Kidney (tissue), 14 donors: ENCODE results near the gene ISG20L2. TPM values are rescaled to one million over a fixed set of nuclear protein-coding genes. Genes with fewer than 3 reads are reported as not detected.

ENCODE experiments used
- DNase-seq, 5 donors: peaks; one replicate each; pipeline ENCODE4 v3.0.0-alpha.2; 2013 to 2020
- FAIRE-seq: peaks from 2 replicates; lab custom pipeline; 2012; peaks lifted over from hg19 to GRCh38; lab: Jason Lieb, UNC
- H3K27ac ChIP-seq, 2 donors: one replicate each; pipeline ENCODE4 v1.7.0; 2013; ENCODE audit warnings: low read depth in 2 of 2, low read length in 2 of 2, inconsistent platforms in 1 of 2
- H3K27me3 ChIP-seq: one replicate; pipeline ENCODE4 v1.7.1; 2013; ENCODE audit warnings: low read length, inconsistent platforms; ENCODE audit not compliant: control insufficient read depth, insufficient read depth
- H3K36me3 ChIP-seq, 3 donors: one replicate each; pipeline versions ENCODE4 v1.7.0 to v1.7.1; 2013; ENCODE audit warnings: low read length in 3 of 3, control low read depth in 1 of 3, inconsistent platforms in 1 of 3; ENCODE audit not compliant: insufficient read depth in 3 of 3, control insufficient read depth in 2 of 3
- H3K4me1 ChIP-seq, 3 donors: one replicate each; pipeline versions ENCODE4 v1.7.0 to v1.7.1; 2013; ENCODE audit warnings: low read length in 3 of 3, inconsistent platforms in 1 of 3, low read depth in 1 of 3; ENCODE audit not compliant: control insufficient read depth in 2 of 3, insufficient read depth in 2 of 3
- H3K4me3 ChIP-seq, 3 donors: one replicate each; pipeline versions ENCODE4 v1.7.0 to v1.8.1; 2013; ENCODE audit warnings: low read length in 3 of 3, control low read depth in 1 of 3, inconsistent platforms in 1 of 3
- H3K9ac ChIP-seq, 3 donors: one replicate each; pipeline versions ENCODE4 v1.7.0 to v1.7.1; 2013; ENCODE audit warnings: low read length in 3 of 3, control low read depth in 1 of 3, inconsistent platforms in 1 of 3
- H3K9me3 ChIP-seq, 3 donors: one replicate each; pipeline versions ENCODE4 v1.7.0 to v1.7.1; 2013; ENCODE audit warnings: low read length in 3 of 3, control low read depth in 1 of 3, inconsistent platforms in 1 of 3; ENCODE audit not compliant: control insufficient read depth in 2 of 3, insufficient read depth in 1 of 3
- intact Hi-C: fragments of 100-400 bp; cut with DNase I; formaldehyde crosslinking; loops from one replicate; pipeline ENCODE4 v1.11.1; 2022
- polyA plus RNA-seq: library from polyadenylated mRNA; stranded (reverse); fragments of 350-450 nt; fragmentation: Illumina TruSeq; extraction: RNeasy Lipid Tissue Mini Kit (QIAGEN cat#74804); gene quantifications from one replicate; pipeline ENCODE4 v1.2.3, GENCODE V29; 2014; ENCODE audit warnings: low read depth, low replicate concordance; ENCODE audit not compliant: insufficient read depth
- total RNA-seq: library from RNA; stranded (reverse); fragmentation: NEBNext Ultra II Directional; extraction: Animal tissue kit (Norgen Biotek cat#: 25700); gene quantifications from one replicate; pipeline ENCODE4 v1.2.1, GENCODE V29; 2021
- TF ChIP-seq, protein P1 (sequence below): IDR thresholded peaks from 3 replicates; pipeline ENCODE4 v1.5.1; 2012; ENCODE audit warnings: mild to moderate bottlenecking, moderate library complexity, borderline replicate concordance; ENCODE audit not compliant: insufficient read depth; ENCODE audit errors: extremely low read depth
- donor health status: control.
- donor health status: control.
- donor health status: control.
- donor health status: control.
- donor health status: control.
- donor health status: DM: yes; HTN: yes; CAD: no.
- donor health status: Normal renal cell carcinoma (clear cell type).

ISG20L2 gene
- total and polyA plus RNA-seq, 2 donors from 2014 or later = 13.3 to 23.3 TPM

DNA sequence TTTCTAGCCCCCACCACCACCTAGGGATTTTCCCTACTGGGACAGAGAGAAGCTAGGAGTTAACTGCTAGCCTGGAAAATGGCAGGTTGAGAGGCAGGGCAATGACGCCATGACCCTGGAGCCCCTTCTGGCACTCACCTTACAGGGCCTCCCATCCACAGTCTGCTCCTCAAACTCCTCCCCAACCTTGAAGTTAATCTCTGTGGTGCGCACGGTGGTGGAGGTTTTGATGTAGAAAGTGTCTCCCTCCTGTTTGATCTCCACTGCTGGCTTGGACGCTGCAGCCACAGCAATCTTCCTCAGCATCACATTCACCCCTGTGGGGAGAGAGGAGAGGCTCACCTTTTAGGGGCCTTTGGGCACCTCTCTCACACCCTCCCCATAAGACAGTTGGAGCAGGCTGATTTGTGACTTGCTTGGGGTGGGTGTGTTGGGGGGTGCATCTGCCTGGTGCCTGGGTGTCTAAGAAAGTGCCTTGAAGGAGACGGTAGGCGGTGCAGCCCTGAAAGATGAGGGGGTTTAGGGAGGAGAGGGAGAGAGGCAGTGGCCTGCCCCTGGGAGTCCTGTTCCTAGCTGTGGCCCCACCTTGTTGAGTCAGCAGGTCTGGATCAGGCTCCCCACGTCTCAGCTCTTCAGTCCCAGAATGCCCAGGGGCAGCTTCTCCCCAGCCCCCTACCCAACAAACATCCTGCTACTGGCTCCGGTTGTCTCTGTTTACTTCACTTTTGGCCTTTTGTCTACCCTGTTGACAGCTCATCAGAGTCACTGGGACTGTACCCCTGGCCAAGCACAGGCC lies 27.6 kb downstream of the ISG20L2 start:
- no peak overlapping the region for H3K4me3 ChIP-seq
- intact Hi-C loops = no loop called here
- peaks cover 0 to 7% (median 0%) of the 10 kb centered on the region in 3 donors for H3K4me1 ChIP-seq
- H3K9ac ChIP-seq = no peak overlapping the region
- FAIRE-seq (no peak), DNase-seq (no peak)
- H3K27ac ChIP-seq = no peak overlapping the region
- no peaks in the 10 kb centered on the region for H3K9me3 ChIP-seq
- TF ChIP-seq, protein P1, sequence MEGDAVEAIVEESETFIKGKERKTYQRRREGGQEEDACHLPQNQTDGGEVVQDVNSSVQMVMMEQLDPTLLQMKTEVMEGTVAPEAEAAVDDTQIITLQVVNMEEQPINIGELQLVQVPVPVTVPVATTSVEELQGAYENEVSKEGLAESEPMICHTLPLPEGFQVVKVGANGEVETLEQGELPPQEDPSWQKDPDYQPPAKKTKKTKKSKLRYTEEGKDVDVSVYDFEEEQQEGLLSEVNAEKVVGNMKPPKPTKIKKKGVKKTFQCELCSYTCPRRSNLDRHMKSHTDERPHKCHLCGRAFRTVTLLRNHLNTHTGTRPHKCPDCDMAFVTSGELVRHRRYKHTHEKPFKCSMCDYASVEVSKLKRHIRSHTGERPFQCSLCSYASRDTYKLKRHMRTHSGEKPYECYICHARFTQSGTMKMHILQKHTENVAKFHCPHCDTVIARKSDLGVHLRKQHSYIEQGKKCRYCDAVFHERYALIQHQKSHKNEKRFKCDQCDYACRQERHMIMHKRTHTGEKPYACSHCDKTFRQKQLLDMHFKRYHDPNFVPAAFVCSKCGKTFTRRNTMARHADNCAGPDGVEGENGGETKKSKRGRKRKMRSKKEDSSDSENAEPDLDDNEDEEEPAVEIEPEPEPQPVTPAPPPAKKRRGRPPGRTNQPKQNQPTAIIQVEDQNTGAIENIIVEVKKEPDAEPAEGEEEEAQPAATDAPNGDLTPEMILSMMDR = no peak
- H3K27me3 ChIP-seq = no peaks in the 10 kb centered on the region
- no peaks in the 10 kb centered on the region for H3K36me3 ChIP-seq

DNA sequence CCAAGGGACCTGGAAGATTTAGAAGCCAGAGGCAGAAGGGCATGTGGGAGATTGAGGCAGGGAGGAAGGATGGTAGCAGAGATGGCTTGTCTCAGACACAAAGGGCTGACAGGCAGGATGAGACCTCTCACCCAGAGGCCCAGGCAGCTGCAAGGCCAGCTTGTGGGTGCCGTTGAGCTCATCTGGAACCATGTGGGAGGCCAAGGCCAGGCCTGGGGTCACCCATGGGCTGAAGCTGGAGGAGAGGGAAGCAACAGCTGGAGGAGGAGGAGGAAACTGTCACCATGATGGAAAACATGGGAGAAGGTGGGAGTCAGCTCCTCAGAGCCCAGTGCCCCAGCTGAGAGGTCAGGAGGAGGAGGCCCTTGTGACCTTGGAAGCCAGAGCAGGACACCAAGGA lies 29.6 kb downstream of the ISG20L2 start:
- Histone ChIP-seq H3K27ac (no peak overlapping the region), H3K27me3 (no peaks in the 10 kb centered on the region), H3K9me3 (no peaks in the 10 kb centered on the region), H3K9ac (no peak overlapping the region), H3K4me1 (no peaks in the 10 kb centered on the region), H3K36me3 (no peaks in the 10 kb centered on the region), H3K4me3 (no peak overlapping the region)
- peak in 2 of 5 donors; percentile 21 to 48 for DNase-seq
- intact Hi-C loops = no loop called here
- FAIRE-seq = no peak
- TF ChIP-seq, protein P1 = no peak

DNA sequence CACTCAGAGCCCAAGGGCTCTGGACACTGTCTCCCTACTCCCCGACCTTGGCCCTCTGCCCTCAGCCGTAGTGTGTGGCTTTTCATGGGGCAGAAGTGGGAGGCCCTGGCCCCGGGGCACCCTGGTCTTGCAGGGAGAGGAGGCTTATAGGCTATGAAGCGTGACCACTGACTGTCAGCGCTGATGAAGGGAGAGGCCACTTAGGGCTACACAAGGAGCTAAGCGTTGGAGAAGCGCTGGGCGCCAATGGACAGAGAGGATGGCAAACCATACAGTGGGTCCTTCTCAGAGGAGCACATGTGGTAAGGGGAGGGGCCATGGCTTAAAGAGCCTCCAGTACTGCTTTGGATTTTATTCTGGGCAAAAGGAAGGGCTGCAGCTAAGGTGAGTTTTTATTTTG lies 31.1 kb downstream of the ISG20L2 start:
- no peaks in the 10 kb centered on the region for H3K9me3 ChIP-seq
- intact Hi-C loops = no loop called here
- no peak for FAIRE-seq
- no peak overlapping the region for H3K4me3 ChIP-seq
- no peak overlapping the region for H3K27ac ChIP-seq
- peaks cover 0 to 6% (median 2%) of the 10 kb centered on the region in 3 donors for H3K4me1 ChIP-seq
- H3K36me3 ChIP-seq = no peaks in the 10 kb centered on the region
- H3K9ac ChIP-seq = no peak overlapping the region
- H3K27me3 ChIP-seq = no peaks in the 10 kb centered on the region
- peak in 3 of 5 donors; percentile 57 to 72 (median 69) for DNase-seq
- TF ChIP-seq, protein P1 = no peak
